HL-60 (cell line): ENCODE measurements around the gene AAK1.

ENCODE experiments used
- DNase-seq, 2 experiments: peaks; one replicate each; pipeline ENCODE4 v3.0.0-alpha.2; 2010 to 2020; ENCODE audit warnings: low read depth in 1 of 2, low spot score in 1 of 2
- H3K27ac ChIP-seq: fragments of 250-450 bp; sonication (Bioruptor Pico); replicated peaks from 2 replicates; pipeline ENCODE4 v1.5.1; 2020; ENCODE audit warnings: mild to moderate bottlenecking, moderate library complexity
- H3K27me3 ChIP-seq: fragments of 250-450 bp; sonication (Bioruptor Pico); 2 replicates; pipeline ENCODE4 v1.5.1; 2021; ENCODE audit warnings: mild to moderate bottlenecking, moderate library complexity; ENCODE audit not compliant: insufficient read depth, poor library complexity, severe bottlenecking
- H3K4me3 ChIP-seq: replicated peaks from 2 replicates; pipeline ENCODE4 v1.5.1; 2011; ENCODE audit warnings: mild to moderate bottlenecking, control low read depth, low read length; ENCODE audit not compliant: insufficient read depth
- GABPA ChIP-seq: IDR thresholded peaks from 2 replicates; pipeline ENCODE4 v1.6.1; 2012; ENCODE audit warnings: low read depth
- POLR2AphosphoS5 ChIP-seq: IDR thresholded peaks from 2 replicates; pipeline ENCODE4 v1.6.1; 2012; ENCODE audit warnings: low read depth
- SPI1 ChIP-seq: IDR thresholded peaks from 2 replicates; pipeline ENCODE4 v1.6.1; 2012; ENCODE audit warnings: low read depth, mild to moderate bottlenecking, borderline replicate concordance
- TF ChIP-seq, protein P1 (sequence below): IDR thresholded peaks from one replicate; pipeline ENCODE4 v1.5.1; 2011; ENCODE audit warnings: low read length, control low read depth, inconsistent platforms; ENCODE audit not compliant: insufficient read depth
- TF ChIP-seq, protein P2 (sequence below): IDR thresholded peaks from 2 replicates; pipeline ENCODE4 v1.6.1; 2012; ENCODE audit warnings: low read depth; ENCODE audit not compliant: insufficient replicate concordance

Gene AAK1

DNA sequence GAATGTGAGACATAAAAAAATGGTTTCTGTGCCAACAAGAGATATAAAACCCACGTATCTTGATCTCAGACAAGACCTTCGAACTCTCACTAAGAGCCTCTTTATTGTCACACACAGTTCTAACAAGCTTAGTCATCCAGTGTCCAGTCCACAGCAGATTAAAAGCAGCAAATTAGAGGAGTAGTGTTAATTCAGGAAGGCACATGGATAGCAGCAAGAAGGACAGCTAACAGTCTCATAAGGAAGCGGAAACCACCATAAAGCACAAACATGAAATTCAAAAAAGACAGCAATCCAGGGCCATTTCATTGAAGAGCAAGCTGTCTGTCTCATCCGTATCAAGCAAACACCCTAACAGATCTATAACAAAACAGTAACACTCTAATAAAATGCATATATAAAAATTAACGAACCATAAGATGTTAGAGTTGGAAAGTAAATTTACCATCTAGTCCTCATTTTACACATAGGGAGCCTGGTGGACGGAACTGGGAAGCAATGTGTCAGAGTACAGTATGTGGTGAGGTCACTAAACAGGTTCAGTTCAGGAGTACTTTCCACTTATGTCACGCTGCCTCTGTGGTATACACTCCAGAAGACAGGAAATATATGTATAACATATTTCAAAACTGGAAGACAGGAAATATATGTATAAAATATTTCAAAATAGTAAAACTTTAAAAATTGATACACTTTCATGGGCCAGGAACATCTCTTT lies 18.3 kb downstream of the AAK1 start:
- peak overlapping the region; percentile 43 for H3K27ac ChIP-seq
- DNase-seq, result no peak
- H3K4me3 ChIP-seq, result no peak overlapping the region
- no peaks in the 10 kb centered on the region for H3K27me3 ChIP-seq
- no peak for TF ChIP-seq POLR2AphosphoS5
- TF ChIP-seq GABPA, result no peak
- TF ChIP-seq, protein P1, sequence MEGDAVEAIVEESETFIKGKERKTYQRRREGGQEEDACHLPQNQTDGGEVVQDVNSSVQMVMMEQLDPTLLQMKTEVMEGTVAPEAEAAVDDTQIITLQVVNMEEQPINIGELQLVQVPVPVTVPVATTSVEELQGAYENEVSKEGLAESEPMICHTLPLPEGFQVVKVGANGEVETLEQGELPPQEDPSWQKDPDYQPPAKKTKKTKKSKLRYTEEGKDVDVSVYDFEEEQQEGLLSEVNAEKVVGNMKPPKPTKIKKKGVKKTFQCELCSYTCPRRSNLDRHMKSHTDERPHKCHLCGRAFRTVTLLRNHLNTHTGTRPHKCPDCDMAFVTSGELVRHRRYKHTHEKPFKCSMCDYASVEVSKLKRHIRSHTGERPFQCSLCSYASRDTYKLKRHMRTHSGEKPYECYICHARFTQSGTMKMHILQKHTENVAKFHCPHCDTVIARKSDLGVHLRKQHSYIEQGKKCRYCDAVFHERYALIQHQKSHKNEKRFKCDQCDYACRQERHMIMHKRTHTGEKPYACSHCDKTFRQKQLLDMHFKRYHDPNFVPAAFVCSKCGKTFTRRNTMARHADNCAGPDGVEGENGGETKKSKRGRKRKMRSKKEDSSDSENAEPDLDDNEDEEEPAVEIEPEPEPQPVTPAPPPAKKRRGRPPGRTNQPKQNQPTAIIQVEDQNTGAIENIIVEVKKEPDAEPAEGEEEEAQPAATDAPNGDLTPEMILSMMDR, result no peak
- TF ChIP-seq SPI1, result no peak
- TF ChIP-seq, protein P2, sequence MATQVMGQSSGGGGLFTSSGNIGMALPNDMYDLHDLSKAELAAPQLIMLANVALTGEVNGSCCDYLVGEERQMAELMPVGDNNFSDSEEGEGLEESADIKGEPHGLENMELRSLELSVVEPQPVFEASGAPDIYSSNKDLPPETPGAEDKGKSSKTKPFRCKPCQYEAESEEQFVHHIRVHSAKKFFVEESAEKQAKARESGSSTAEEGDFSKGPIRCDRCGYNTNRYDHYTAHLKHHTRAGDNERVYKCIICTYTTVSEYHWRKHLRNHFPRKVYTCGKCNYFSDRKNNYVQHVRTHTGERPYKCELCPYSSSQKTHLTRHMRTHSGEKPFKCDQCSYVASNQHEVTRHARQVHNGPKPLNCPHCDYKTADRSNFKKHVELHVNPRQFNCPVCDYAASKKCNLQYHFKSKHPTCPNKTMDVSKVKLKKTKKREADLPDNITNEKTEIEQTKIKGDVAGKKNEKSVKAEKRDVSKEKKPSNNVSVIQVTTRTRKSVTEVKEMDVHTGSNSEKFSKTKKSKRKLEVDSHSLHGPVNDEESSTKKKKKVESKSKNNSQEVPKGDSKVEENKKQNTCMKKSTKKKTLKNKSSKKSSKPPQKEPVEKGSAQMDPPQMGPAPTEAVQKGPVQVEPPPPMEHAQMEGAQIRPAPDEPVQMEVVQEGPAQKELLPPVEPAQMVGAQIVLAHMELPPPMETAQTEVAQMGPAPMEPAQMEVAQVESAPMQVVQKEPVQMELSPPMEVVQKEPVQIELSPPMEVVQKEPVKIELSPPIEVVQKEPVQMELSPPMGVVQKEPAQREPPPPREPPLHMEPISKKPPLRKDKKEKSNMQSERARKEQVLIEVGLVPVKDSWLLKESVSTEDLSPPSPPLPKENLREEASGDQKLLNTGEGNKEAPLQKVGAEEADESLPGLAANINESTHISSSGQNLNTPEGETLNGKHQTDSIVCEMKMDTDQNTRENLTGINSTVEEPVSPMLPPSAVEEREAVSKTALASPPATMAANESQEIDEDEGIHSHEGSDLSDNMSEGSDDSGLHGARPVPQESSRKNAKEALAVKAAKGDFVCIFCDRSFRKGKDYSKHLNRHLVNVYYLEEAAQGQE, result no peak

DNA sequence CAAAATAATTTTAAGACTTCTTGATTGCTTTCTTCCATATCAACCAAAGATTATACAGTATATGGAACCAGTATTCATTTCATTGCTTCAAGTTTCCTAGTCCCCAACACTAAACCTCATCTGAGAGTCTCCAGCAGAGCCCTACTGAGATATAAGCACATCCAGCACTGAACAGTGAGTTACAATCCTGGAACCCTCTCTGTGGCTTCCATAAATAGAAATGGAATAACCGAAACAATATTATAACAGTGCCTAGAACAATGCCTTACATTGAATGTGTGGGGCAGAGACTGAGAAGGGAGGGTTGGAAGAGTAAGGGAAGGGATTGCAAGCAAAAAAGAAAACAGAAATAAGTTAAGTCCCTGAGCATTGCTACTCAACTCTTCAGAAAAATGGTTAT lies 18.9 kb downstream of the AAK1 start:
- H3K27ac ChIP-seq, result peak overlapping the region; percentile 43

DNA sequence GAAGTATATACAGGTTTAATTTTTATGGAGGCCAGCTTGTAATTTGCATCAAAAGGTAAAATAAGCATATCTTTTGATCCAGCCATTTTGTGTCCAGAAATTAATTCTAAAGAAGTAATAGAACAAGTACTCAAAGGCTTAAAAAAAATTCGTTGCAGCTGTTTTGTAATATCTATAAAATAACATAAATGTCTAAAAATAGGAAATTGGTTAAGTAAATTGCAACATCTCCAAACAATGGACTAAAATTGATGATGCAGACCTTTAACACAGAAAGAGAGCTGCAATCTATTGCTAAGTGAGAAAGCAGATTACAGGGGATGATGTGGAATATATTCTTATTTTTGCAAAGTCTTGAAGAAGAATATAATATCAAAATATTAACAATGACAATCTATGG lies 19.4 kb downstream of the AAK1 start:
- no peak for DNase-seq
- no peak overlapping the region for H3K4me3 ChIP-seq

More for the DNA sequence above, 18.9 kb downstream of the AAK1 start:
- no peaks in the 10 kb centered on the region for H3K27me3 ChIP-seq
- DNase-seq, result no peak
- TF ChIP-seq SPI1 (no peak), GABPA (no peak), POLR2AphosphoS5 (no peak)
- TF ChIP-seq, protein P1, result no peak
- TF ChIP-seq, protein P2, result no peak
- no peak overlapping the region for H3K4me3 ChIP-seq

More for the DNA sequence above, 19.4 kb downstream of the AAK1 start:
- no peak for TF ChIP-seq POLR2AphosphoS5
- TF ChIP-seq, protein P1, result no peak
- TF ChIP-seq SPI1, result no peak
- TF ChIP-seq GABPA, result no peak
- TF ChIP-seq, protein P2, result no peak
- Histone ChIP-seq H3K27me3 (no peaks in the 10 kb centered on the region), H3K27ac (peak overlapping the region; percentile 11)
